Neural crest cell (in vitro differentiated cells): ENCODE results near the gene KRT78. TPM values are rescaled to one million over a fixed set of nuclear protein-coding genes. Genes with fewer than 3 reads are reported as not detected.
A peak's percentile ranks its signal among the peaks of the same experiment; 100 is the strongest.

Experiments
- DNase-seq: peaks from one replicate; pipeline ENCODE4 v3.0.0; 2021; ENCODE audit warnings: low read depth, mixed read lengths, low spot score
- H3K27ac Mint-ChIP-seq: one replicate; pipeline ENCODE4 v1.8.0; 2021; ENCODE audit warnings: mild to moderate bottlenecking, mixed read lengths; ENCODE audit not compliant: unreplicated experiment
- H3K27me3 Mint-ChIP-seq: 2 replicates; pipeline ENCODE4 v1.8.0; 2021; ENCODE audit warnings: low read depth, mild to moderate bottlenecking, mixed read lengths
- H3K36me3 Mint-ChIP-seq: 2 replicates; pipeline ENCODE4 v1.8.0; 2021; ENCODE audit warnings: low read depth, mild to moderate bottlenecking, mixed read lengths
- H3K4me1 Mint-ChIP-seq: 2 replicates; pipeline ENCODE4 v1.8.0; 2021; ENCODE audit warnings: mixed read lengths
- H3K4me3 Mint-ChIP-seq: one replicate; pipeline ENCODE4 v1.8.0; 2021; ENCODE audit warnings: mild to moderate bottlenecking, mixed read lengths
- H3K9me3 Mint-ChIP-seq: 2 replicates; pipeline ENCODE4 v1.8.0; 2021; ENCODE audit warnings: mixed read lengths
- total RNA-seq: library from RNA; stranded (reverse); gene quantifications from 2 replicates; pipeline ENCODE4 v1.2.1, GENCODE V29; 2021
- TF ChIP-seq, protein P1 (sequence below): fragments of 200-600 bp; sonication (generic); conservative IDR thresholded peaks from 2 replicates; pipeline ENCODE4 v1.5.0; 2021; ENCODE audit warnings: antibody characterized with exemption, mild to moderate bottlenecking

The KRT78 gene
- total RNA-seq, 1 donor from 2014 or later, result not detected

DNA sequence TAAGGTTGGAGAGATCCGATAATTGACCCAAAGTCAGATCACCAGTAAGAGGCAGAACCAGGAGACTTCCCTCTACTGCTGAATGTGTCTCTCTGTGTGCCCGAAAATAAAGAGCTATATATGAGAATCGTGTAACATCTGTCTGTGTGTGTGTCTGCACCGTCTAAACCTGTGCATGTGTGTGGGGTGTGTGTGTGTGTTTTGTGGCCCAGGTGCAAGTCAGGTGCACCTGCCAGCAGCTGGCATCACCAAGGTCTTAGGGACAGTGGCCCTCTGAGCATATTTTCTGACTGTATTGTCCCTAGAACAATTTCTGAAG, 24.7 kb upstream of the KRT78 start:
- no peaks in the 10 kb centered on the region for H3K9me3 Mint-ChIP-seq
- DNase-seq, result no peak
- peak overlapping the region; percentile 60 for H3K4me3 Mint-ChIP-seq
- peaks cover 34% of the 10 kb centered on the region for H3K27me3 Mint-ChIP-seq
- H3K4me1 Mint-ChIP-seq, result peaks cover 19% of the 10 kb centered on the region
- TF ChIP-seq, protein P1, sequence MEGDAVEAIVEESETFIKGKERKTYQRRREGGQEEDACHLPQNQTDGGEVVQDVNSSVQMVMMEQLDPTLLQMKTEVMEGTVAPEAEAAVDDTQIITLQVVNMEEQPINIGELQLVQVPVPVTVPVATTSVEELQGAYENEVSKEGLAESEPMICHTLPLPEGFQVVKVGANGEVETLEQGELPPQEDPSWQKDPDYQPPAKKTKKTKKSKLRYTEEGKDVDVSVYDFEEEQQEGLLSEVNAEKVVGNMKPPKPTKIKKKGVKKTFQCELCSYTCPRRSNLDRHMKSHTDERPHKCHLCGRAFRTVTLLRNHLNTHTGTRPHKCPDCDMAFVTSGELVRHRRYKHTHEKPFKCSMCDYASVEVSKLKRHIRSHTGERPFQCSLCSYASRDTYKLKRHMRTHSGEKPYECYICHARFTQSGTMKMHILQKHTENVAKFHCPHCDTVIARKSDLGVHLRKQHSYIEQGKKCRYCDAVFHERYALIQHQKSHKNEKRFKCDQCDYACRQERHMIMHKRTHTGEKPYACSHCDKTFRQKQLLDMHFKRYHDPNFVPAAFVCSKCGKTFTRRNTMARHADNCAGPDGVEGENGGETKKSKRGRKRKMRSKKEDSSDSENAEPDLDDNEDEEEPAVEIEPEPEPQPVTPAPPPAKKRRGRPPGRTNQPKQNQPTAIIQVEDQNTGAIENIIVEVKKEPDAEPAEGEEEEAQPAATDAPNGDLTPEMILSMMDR, result no peak
- H3K36me3 Mint-ChIP-seq, result no peaks in the 10 kb centered on the region
- H3K27ac Mint-ChIP-seq, result no peak overlapping the region

DNA sequence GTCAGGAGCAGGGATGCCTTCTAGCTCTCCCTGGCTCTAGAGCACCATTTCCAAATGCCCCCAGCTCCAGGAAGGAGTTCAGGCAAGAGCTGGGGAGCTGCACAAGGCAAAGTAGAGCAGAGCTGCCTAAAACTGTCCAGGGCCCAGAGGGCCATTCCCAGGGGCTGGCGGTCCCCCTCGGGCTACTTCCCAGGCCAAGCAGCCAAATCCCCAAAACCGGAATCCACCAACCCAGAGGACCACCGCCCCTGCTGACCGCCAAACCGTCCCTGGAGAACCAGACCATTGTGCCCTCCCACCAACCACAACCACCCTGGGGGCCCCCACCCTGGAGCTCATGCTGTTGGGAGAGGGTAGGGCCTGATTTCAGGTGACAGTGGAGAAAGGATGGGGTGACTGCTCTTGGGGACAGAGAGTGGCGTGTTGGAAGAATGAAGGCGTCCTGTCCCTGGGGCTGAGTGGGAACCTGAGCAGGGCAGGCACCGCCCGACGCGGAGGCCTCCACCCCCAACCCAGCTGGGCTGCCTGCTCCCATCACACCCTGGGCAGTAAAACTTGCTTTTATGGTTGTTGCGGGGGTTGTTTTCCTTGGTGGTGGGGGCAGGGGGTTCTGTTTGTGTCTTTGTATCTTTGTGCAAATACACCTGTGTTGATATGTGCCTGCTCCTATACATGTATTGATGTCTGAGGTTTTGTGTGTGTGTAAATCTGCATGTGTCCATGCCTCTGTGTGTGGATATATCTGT, 24.0 kb upstream of the KRT78 start:
- Mint-ChIP-seq H3K36me3 (no peaks in the 10 kb centered on the region), H3K27ac (no peak overlapping the region), H3K4me3 (peak overlapping the region; percentile 60), H3K4me1 (peaks cover 19% of the 10 kb centered on the region), H3K27me3 (peaks cover 34% of the 10 kb centered on the region), H3K9me3 (no peaks in the 10 kb centered on the region)
- DNase-seq, result no peak
- TF ChIP-seq, protein P1, result no peak

DNA sequence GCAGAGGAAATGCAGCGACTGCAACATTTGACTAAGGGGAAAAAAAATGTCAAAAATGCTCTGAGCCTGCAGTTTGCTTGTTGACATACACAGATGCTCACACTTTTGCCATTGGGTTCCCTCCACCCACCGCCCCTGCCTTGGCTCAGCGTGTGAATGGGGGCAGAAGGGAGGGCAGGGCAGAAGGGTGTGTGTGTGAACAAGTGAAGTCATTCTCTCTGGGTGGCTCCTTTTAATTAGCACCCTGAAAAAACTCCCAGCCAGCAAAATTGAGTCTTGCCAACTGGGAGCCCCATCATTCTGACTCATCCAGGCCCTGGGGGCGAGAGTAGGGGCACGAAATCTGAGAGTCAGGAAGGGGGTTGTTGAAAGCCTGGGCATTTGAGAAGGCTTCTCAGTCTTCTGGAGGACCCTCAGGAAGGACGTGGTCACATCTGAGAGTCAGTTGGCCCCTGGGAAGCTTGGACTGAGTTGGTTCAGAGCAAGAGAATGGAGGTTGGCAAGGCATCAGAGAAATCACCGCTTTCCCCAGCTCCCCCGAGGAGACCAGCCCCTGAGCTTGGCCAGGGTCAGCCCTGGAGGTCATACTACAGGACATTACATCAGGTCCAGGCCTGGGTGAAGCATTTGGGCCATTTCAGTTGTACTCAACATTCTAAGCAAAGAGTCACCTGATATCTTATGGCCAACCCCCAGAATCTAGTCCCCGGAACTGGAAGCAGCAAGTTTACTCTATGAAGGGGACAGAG, 22.7 kb upstream of the KRT78 start:
- H3K27ac Mint-ChIP-seq, result no peak overlapping the region
- no peaks in the 10 kb centered on the region for H3K9me3 Mint-ChIP-seq
- H3K36me3 Mint-ChIP-seq, result no peaks in the 10 kb centered on the region
- H3K4me1 Mint-ChIP-seq, result peaks cover 19% of the 10 kb centered on the region
- TF ChIP-seq, protein P1, result no peak
- peaks cover 31% of the 10 kb centered on the region for H3K27me3 Mint-ChIP-seq
- no peak for DNase-seq
- no peak overlapping the region for H3K4me3 Mint-ChIP-seq

DNA sequence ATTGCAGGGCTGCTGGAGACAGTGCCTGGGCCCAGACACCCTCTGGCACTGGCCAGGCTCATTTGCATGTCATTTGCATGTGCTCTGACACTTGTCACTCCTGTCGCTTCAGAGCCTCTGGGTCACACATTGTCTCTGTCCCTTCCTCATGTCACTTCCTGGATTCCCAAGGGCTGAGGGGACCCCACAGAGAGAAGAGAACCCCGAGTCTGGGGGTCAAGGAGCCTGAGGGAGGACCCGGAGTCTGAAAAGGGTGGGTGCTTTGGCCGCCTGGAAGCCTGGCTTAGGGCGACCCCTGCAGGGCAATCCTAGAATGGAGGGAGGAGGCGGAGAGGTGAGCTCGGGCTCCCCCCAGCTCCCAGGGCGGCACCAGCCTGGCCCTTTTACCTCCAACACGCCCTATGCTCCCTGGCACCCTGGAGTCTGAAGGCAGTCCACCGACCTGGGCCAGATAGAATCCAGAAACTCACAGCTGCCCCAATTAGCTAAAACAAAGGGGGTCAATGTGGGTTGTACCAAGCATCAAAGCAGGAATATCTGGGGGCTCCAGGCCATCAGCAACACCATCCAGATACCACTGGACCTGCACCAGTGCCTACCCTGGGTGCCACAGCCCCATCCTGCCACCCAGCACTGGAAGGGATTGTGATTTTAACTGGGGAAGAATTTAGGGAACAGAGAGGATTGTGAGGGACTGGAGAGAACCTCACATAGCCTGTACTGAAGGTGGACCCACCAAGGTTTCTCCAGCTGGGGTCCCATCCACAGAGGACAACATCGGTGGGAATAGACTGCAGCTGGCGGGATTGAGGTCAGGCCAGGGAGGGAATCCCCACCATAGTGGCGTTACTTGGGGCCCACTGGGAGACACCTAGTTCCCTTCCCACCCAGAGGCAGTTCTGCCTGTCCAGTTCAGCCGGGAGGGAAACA, 21.8 kb upstream of the KRT78 start:
- peaks cover 28% of the 10 kb centered on the region for H3K27me3 Mint-ChIP-seq
- H3K36me3 Mint-ChIP-seq, result no peaks in the 10 kb centered on the region
- peak; percentile 72 for DNase-seq
- TF ChIP-seq, protein P1, result peak; percentile 75
- H3K4me3 Mint-ChIP-seq, result no peak overlapping the region
- H3K27ac Mint-ChIP-seq, result no peak overlapping the region
- no peaks in the 10 kb centered on the region for H3K9me3 Mint-ChIP-seq
- H3K4me1 Mint-ChIP-seq, result peaks cover 19% of the 10 kb centered on the region

DNA sequence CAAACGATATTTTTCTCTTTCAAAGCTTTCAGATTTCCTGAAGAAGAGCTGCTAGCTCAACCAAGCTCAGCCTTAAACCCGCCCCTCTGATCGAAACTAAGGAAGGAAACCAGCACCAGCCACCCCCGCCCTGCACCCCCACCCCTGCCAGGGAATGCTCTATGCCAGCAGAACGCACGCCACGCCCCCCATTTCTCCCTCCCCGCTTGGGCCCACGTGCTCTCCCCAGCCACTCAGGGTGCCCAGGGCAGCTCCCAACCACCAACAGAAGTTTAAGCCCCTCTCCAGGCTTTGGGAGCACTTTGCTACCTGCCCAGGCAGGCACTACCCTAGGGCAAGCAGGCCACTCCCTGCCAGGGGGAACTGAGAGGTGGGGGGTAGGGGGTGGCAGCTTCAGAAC, 18.8 kb upstream of the KRT78 start:
- TF ChIP-seq, protein P1, result no peak
- no peak for DNase-seq
- Mint-ChIP-seq H3K27ac (no peak overlapping the region), H3K4me1 (peaks cover 4% of the 10 kb centered on the region), H3K36me3 (no peaks in the 10 kb centered on the region), H3K9me3 (no peaks in the 10 kb centered on the region), H3K27me3 (peaks cover 10% of the 10 kb centered on the region), H3K4me3 (no peak overlapping the region)
